Upper lobe of left lung (tissue), 6 donors: Measurements from ENCODE around the gene TBCA. TPM values are rescaled to one million over a fixed set of nuclear protein-coding genes. Genes with fewer than 3 reads are reported as not detected.
A peak's percentile ranks its signal among the peaks of the same experiment; 100 is the strongest.

Experiments
- ATAC-seq, 2 donors: fragments of 200-7000 bp; cut with Tn5 transposase; one replicate each; pipeline ENCODE4 v1.9.1; 2022; ENCODE audit warnings: mild to moderate bottlenecking in 2 of 2, moderate library complexity in 2 of 2; ENCODE audit not compliant: low FRiP score in 2 of 2
- DNase-seq, 2 donors: peaks; one replicate each; pipeline ENCODE4 v3.0.0-alpha.2; 2019 to 2020
- H3K27ac ChIP-seq, 4 donors: fragments of 200-600 bp; sonication (generic); one replicate each; pipeline ENCODE4 v1.5.1; 2016 to 2019
- H3K27me3 ChIP-seq, 4 donors: fragments of 200-600 bp; sonication (generic); one replicate each; pipeline ENCODE4 v1.5.1; 2017 to 2019
- H3K36me3 ChIP-seq, 4 donors: fragments of 200-600 bp; sonication (generic); one replicate each; pipeline ENCODE4 v1.5.1; 2016 to 2019
- H3K4me1 ChIP-seq, 4 donors: fragments of 200-600 bp; sonication (generic); one replicate each; pipeline ENCODE4 v1.5.1; 2018 to 2019
- H3K4me3 ChIP-seq, 4 donors: fragments of 200-600 bp; sonication (generic); one replicate each; pipeline ENCODE4 v1.5.1; 2017 to 2019; ENCODE audit warnings: mild to moderate bottlenecking in 2 of 4, moderate library complexity in 1 of 4
- H3K9me3 ChIP-seq, 4 donors: fragments of 200-600 bp; sonication (generic); one replicate each; pipeline ENCODE4 v1.5.1; 2018 to 2019
- EP300 ChIP-seq, 4 donors: sonication (generic); formaldehyde crosslinking; IDR thresholded peaks; one replicate each; pipeline ENCODE4 v1.5.1; 2017; ENCODE audit warnings: antibody characterized with exemption in 4 of 4, control low read depth in 2 of 4
- POLR2A ChIP-seq, 4 donors: fragments of 450-650 bp; IDR thresholded peaks; one replicate each; pipeline ENCODE4 v1.5.1; 2016 to 2017; ENCODE audit warnings: antibody characterized with exemption in 4 of 4, mild to moderate bottlenecking in 2 of 4
- POLR2AphosphoS5 ChIP-seq, 2 donors: sonication (generic); formaldehyde crosslinking; IDR thresholded peaks; one replicate each; pipeline ENCODE4 v1.5.1; 2017; ENCODE audit warnings: antibody characterized with exemption in 2 of 2
- WGBS, 2 donors: methylation state at CpG; one replicate each; pipeline ENCODE4 v1.1.5; 2017 to 2018; 5-methylcytosine and 5-hydroxymethylcytosine counted together
- total RNA-seq, 6 donors: library from RNA; depleted of rRNA in 4 of 6; stranded (reverse); fragments of >200 nt in 4 of 6; gene quantifications; one replicate each; pipeline versions ENCODE4 v1.1.0 to v1.2.1, GENCODE V29; 2016 to 2021
- TF ChIP-seq, protein P1 (sequence below), 6 experiments: fragments of 450-650 bp in 4 of 6; fragments of 200-600 bp in 2 of 6; sonication (generic) in 2 of 6; IDR thresholded peaks; one replicate each; pipeline ENCODE4 v1.5.1; 2016 to 2019; ENCODE audit warnings: antibody characterized with exemption in 6 of 6
- donor health status: DM: no; HTN: no; CAD: no; lungs with moderate emphysema.
- donor health status: DM: no; HTN: yes; CAD: no; lungs with severe emphysema.

Gene TBCA
- total RNA-seq, 6 donors from 2014 or later, result 69.2 to 163 (median 124) TPM

DNA sequence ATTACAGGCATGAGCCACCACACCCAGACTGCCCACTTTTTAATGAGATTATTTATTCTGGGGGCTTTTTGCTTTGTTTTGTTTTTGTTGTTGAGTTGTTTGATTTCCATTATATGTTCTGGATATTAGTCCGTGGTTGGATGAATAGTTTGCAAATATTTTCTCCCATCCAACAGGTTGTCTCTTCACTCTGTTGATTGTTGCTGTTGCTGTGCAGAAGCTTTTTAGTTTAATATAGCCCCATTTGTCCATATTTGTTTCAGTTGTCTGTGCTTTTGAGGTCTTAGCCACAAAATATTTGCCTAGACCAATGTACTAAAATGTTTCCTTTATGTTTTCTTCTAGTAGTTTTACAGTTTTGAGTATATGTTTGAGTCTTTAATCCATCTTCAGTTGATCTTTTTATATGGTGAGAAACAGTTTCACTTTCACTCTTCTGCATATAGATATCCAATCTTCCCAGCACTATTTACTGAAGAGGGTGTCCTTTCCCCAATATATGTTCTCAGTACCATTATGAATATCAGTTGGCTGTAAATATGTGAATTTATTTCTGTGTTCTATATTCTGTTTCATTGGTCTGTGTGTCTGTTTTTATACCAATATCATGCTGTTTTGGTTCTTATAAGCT lies 30.2 kb upstream of the TBCA start:
- no peaks in the 10 kb centered on the region for H3K36me3 ChIP-seq
- no peak for TF ChIP-seq EP300 (IDR thresholded peaks at IDR 0.05)
- no peak for TF ChIP-seq POLR2A (IDR thresholded peaks at IDR 0.05)
- TF ChIP-seq, protein P1, sequence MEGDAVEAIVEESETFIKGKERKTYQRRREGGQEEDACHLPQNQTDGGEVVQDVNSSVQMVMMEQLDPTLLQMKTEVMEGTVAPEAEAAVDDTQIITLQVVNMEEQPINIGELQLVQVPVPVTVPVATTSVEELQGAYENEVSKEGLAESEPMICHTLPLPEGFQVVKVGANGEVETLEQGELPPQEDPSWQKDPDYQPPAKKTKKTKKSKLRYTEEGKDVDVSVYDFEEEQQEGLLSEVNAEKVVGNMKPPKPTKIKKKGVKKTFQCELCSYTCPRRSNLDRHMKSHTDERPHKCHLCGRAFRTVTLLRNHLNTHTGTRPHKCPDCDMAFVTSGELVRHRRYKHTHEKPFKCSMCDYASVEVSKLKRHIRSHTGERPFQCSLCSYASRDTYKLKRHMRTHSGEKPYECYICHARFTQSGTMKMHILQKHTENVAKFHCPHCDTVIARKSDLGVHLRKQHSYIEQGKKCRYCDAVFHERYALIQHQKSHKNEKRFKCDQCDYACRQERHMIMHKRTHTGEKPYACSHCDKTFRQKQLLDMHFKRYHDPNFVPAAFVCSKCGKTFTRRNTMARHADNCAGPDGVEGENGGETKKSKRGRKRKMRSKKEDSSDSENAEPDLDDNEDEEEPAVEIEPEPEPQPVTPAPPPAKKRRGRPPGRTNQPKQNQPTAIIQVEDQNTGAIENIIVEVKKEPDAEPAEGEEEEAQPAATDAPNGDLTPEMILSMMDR (IDR thresholded peaks at IDR 0.05), result no peak
- TF ChIP-seq POLR2AphosphoS5 (IDR thresholded peaks at IDR 0.05), result no peak
- H3K9me3 ChIP-seq, result peaks cover 0 to 6% (median 1%) of the 10 kb centered on the region in 4 donors
- 0 to 86% methylated on average over 1 of the region's 1 CpG for WGBS, 2 donors
- H3K4me3 ChIP-seq, result no peak overlapping the region
- no peak overlapping the region for H3K27ac ChIP-seq
- ATAC-seq, result no peak
- no peak for DNase-seq
- H3K27me3 ChIP-seq, result no peaks in the 10 kb centered on the region
- no peaks in the 10 kb centered on the region for H3K4me1 ChIP-seq

DNA sequence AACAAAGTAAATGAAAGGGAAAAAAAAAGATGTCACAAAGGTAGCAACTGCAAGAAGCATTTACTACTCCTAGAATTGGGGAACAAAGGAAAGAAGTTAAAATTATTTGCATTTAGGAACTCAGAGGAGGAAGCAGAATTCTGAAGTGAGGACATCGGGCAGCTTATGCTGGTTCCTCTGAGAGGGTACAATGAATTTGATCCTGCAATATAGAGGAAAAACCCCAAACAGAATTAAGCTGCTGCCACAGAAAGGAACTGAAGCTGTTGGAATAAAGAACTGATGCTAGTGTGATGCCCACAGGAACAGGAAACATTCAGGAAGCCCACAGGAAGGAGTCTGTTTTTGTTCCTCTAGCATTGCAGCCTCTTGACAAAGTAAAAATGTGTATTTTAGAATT lies 22.3 kb upstream of the TBCA start:
- no peak for DNase-seq
- TF ChIP-seq POLR2A (IDR thresholded peaks at IDR 0.05), result no peak
- TF ChIP-seq POLR2AphosphoS5 (IDR thresholded peaks at IDR 0.05), result no peak
- TF ChIP-seq, protein P1 (IDR thresholded peaks at IDR 0.05), result no peak
- no peak for TF ChIP-seq EP300 (IDR thresholded peaks at IDR 0.05)
- Histone ChIP-seq H3K4me3 (no peak overlapping the region), H3K27me3 (no peaks in the 10 kb centered on the region), H3K4me1 (peaks cover 0 to 4% (median 0%) of the 10 kb centered on the region in 4 donors), H3K9me3 (peaks cover 0 to 7% (median 1%) of the 10 kb centered on the region in 4 donors), H3K36me3 (no peaks in the 10 kb centered on the region), H3K27ac (no peak overlapping the region)
- WGBS, 2 donors, result 38 to 50% methylated on average over 1 of the region's 1 CpG
- peak in 1 of 2 donors; percentile 29 for ATAC-seq

DNA sequence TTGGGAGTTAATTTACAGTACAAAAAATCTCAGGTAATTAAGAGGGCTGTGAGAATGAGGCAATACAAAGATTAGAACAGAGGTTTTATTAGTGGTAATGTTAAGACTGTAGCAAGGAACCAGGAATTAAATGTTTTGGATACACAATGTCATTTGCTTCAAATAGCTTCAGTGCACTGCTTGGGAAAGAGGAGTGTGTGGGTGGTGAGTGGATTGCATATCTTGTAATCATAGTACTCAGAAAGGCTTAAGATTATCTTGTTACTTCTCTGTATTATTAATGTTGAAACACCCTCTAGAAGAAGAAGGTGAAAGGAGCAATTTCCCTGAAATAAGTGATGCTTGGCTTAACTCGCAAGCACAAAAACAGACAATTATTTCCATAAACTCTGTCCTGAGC lies 21.0 kb upstream of the TBCA start:
- no peaks in the 10 kb centered on the region for H3K36me3 ChIP-seq
- no peak overlapping the region for H3K4me3 ChIP-seq
- no peak for DNase-seq
- no peaks in the 10 kb centered on the region for H3K27me3 ChIP-seq
- TF ChIP-seq, protein P1 (IDR thresholded peaks at IDR 0.05), result no peak
- TF ChIP-seq EP300 (IDR thresholded peaks at IDR 0.05) (no peak), POLR2A (IDR thresholded peaks at IDR 0.05) (no peak), POLR2AphosphoS5 (IDR thresholded peaks at IDR 0.05) (no peak)
- H3K9me3 ChIP-seq, result peaks cover 0 to 7% (median 0%) of the 10 kb centered on the region in 4 donors
- 71 to 82% methylated on average over 1 of the region's 1 CpG for WGBS, 2 donors
- ATAC-seq, result no peak
- H3K27ac ChIP-seq, result no peak overlapping the region
- peaks cover 0 to 4% (median 0%) of the 10 kb centered on the region in 4 donors for H3K4me1 ChIP-seq

DNA sequence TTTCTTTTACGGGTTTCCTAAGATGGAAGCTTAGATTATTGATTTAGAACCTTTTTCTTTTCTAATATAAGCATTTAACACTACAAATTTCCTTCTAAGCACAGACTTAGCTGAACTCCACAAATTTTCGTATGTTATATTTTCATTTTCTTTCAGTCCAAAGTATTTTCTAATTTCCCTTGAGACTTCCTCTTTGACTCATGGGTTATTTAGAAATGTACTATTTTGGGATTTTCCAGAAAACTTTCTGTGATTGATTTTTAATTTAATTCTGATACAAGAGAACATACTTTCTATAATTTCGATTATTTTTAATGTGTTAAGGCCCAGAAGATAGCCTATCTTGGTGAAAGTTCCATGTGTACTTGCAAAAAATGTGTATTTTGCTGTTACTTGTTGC lies 19.7 kb upstream of the TBCA start:
- no peaks in the 10 kb centered on the region for H3K36me3 ChIP-seq
- 76 to 78% methylated on average over 3 of the region's 3 CpGs for WGBS, 2 donors
- H3K4me3 ChIP-seq, result no peak overlapping the region
- no peaks in the 10 kb centered on the region for H3K9me3 ChIP-seq
- no peak for ATAC-seq
- H3K27ac ChIP-seq, result no peak overlapping the region
- H3K27me3 ChIP-seq, result no peaks in the 10 kb centered on the region
- DNase-seq, result no peak
- TF ChIP-seq POLR2A (IDR thresholded peaks at IDR 0.05) (no peak), EP300 (IDR thresholded peaks at IDR 0.05) (no peak), POLR2AphosphoS5 (IDR thresholded peaks at IDR 0.05) (no peak)
- TF ChIP-seq, protein P1 (IDR thresholded peaks at IDR 0.05), result no peak
- peaks cover 0 to 4% (median 0%) of the 10 kb centered on the region in 4 donors for H3K4me1 ChIP-seq

DNA sequence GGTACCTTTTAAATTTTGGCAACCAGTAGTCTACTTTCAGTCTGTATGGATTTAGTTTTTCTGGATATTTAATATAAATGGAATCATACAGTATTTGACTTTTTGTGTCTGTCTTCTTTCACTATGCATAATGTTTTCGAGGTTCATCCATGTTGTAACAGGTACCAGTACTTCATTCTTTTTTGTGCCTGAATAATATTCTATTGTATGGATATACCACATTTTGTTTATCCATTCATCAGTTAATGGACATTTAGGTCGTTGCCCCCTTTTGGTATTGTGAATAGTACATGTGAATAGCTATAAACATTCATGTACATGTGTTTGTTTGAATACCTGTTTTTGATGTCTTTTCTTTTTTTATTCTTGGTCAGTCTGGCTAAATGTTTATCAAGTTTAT lies 19.1 kb upstream of the TBCA start:
- 64 to 78% methylated on average over 2 of the region's 2 CpGs for WGBS, 2 donors
- Histone ChIP-seq H3K4me3 (no peak overlapping the region), H3K4me1 (peaks cover 0 to 4% (median 0%) of the 10 kb centered on the region in 4 donors), H3K27me3 (no peaks in the 10 kb centered on the region), H3K9me3 (no peaks in the 10 kb centered on the region), H3K27ac (no peak overlapping the region), H3K36me3 (no peaks in the 10 kb centered on the region)
- ATAC-seq, result no peak
- no peak for DNase-seq
- TF ChIP-seq, protein P1 (IDR thresholded peaks at IDR 0.05), result no peak
- no peak for TF ChIP-seq EP300 (IDR thresholded peaks at IDR 0.05)
- TF ChIP-seq POLR2AphosphoS5 (IDR thresholded peaks at IDR 0.05), result no peak
- TF ChIP-seq POLR2A (IDR thresholded peaks at IDR 0.05), result no peak
